ENCODE measurements around the gene COL4A6. TPM values are rescaled to one million over a fixed set of nuclear protein-coding genes. Genes with fewer than 3 reads are reported as not detected.

COL4A6 gene
- total and polyA plus RNA-seq, 2 of the 8 experiments (the other 6 are each of a cell fraction or from before 2014, with no cell fraction given), result 5.9 to 11.8 TPM

- no peak overlapping the region for H2AFZ ChIP-seq (ENCODE audit: low read length)
- H2BK120ac ChIP-seq (replicated peaks; ENCODE audit: low read depth, low read length), result no peak overlapping the region
- no peak overlapping the region for H3K14ac ChIP-seq (ENCODE audit: insufficient read length)
- no peak overlapping the region for H2BK5ac ChIP-seq (ENCODE audit: low read depth, low read length)
- no peak overlapping the region for H3K56ac ChIP-seq (replicated peaks; ENCODE audit: insufficient read length, low read depth, low read length)
- ChIA-PET CTCF (ENCODE audit: partially characterized antibody) (interaction anchor here (1.1 to 1.6 kb wide), 3 partner anchors 9 to 82 kb away, joined by 3 to 4 read pairs (median 3); no protein-coding TSS in a partner anchor), POLR2A (ENCODE audit: partially characterized antibody) (no interaction called here)
- DNase-seq (ENCODE audit: low read depth in 1 of 2, low spot score in 2 of 2), result no peak
- no peak overlapping the region for H2BK12ac ChIP-seq (ENCODE audit: low read depth, low read length)
- no peak overlapping the region for H4K91ac ChIP-seq (replicated peaks; ENCODE audit: insufficient read length, low read length)
- H4K20me1 ChIP-seq (replicated peaks in 1 of 2; ENCODE audit: control insufficient read depth in 1 of 2, insufficient read depth in 2 of 2, low read length in 2 of 2), result no peaks in the 10 kb centered on the region
- no peak overlapping the region for H3K9ac ChIP-seq (replicated peaks in 1 of 4; ENCODE audit: extremely low read depth in 1 of 4, low read depth in 3 of 4, low read length in 3 of 4)
- no peaks in the 10 kb centered on the region for H3K23me2 ChIP-seq (ENCODE audit: low read depth, low read length)
- no peak overlapping the region for H2AK5ac ChIP-seq (ENCODE audit: low read depth, low read length)
- H3K27ac ChIP-seq (ENCODE audit: low read depth, low read length), result no peak overlapping the region
- FAIRE-seq, result no peak
- no peaks in the 10 kb centered on the region for H3K79me1 ChIP-seq (ENCODE audit: low read depth, low read length)
- H2BK20ac ChIP-seq (ENCODE audit: low read length), result no peak overlapping the region
- H3K79me2 ChIP-seq (ENCODE audit: control insufficient read depth in 1 of 2, insufficient read depth in 2 of 2, low read length in 2 of 2), result no peaks in the 10 kb centered on the region
- no peak overlapping the region for H2BK15ac ChIP-seq (ENCODE audit: low read length)
- no peak overlapping the region for H4K8ac ChIP-seq (ENCODE audit: extremely low read depth, insufficient read depth, low read length)
- no peaks in the 10 kb centered on the region for H3K27me3 ChIP-seq (replicated peaks in 1 of 4; ENCODE audit: control insufficient read depth in 3 of 4, extremely low read depth in 1 of 4, insufficient read depth in 3 of 4, low read length in 3 of 4)
- H3K23ac ChIP-seq (ENCODE audit: insufficient read length), result no peak overlapping the region
- H4K5ac ChIP-seq (ENCODE audit: insufficient read length, low read depth, low read length), result no peak overlapping the region
- H3K4me2 ChIP-seq (ENCODE audit: insufficient read depth in 1 of 2, low read depth in 2 of 2, low read length in 2 of 2), result no peak overlapping the region
- H3K36me3 ChIP-seq (ENCODE audit: control insufficient read depth in 2 of 4, insufficient read depth in 4 of 4, low read length in 3 of 4), result no peaks in the 10 kb centered on the region
- no peaks in the 10 kb centered on the region for H3K9me3 ChIP-seq (ENCODE audit: insufficient read depth in 2 of 2, low read depth in 1 of 2, low read length in 1 of 2)
- WGBS, 2 experiments (ENCODE audit: extremely low coverage in 1 of 2, insufficient coverage in 1 of 2, insufficient read length in 1 of 2, insufficient replicate concordance in 2 of 2, low coverage in 1 of 2, low lambda C conversion rate in 2 of 2, missing lambda C conversion rate in 1 of 2), result 82% methylated on average over 2 of the region's 3 CpGs; no CpG with 5 or more reads in 1 of the 2 experiments
- no peaks in the 10 kb centered on the region for H3K4me1 ChIP-seq (replicated peaks in 1 of 4; ENCODE audit: control insufficient read depth in 3 of 4, insufficient read depth in 4 of 4, low read length in 3 of 4)
- H3K4me3 ChIP-seq (ENCODE audit: extremely low read depth in 1 of 4, insufficient read depth in 2 of 4, low read depth in 3 of 4, low read length in 4 of 4), result no peak overlapping the region
- no peak overlapping the region for H3K4ac ChIP-seq (replicated peaks; ENCODE audit: insufficient read length, low read depth, low read length)
- H3K18ac ChIP-seq (ENCODE audit: extremely low read depth, low read length), result no peak overlapping the region
- TF ChIP-seq SIRT6 (IDR thresholded peaks at IDR 0.05; ENCODE audit: low read length) (no peak), POLR2AphosphoS5 (IDR thresholded peaks at IDR 0.05; ENCODE audit: low read depth, low read length) (no peak), TEAD4 (IDR thresholded peaks at IDR 0.05; ENCODE audit: low read depth, low read length) (no peak), BACH1 (IDR thresholded peaks at IDR 0.05; ENCODE audit: low read length) (no peak), TBP (IDR thresholded peaks at IDR 0.05; ENCODE audit: low read depth, low read length) (no peak), TAF1 (IDR thresholded peaks at IDR 0.05; ENCODE audit: low read depth, low read length) (no peak), CBX5 (IDR thresholded peaks at IDR 0.05; ENCODE audit: low read depth, low read length) (no peak), POLR2A (IDR thresholded peaks at IDR 0.05; ENCODE audit: control extremely low read depth in 1 of 2, low read depth in 2 of 2, low read length in 2 of 2) (no peak), SIX5 (IDR thresholded peaks at IDR 0.05; ENCODE audit: low read depth, low read length) (no peak), PHF8 (conservative IDR thresholded peaks at IDR 0.05; ENCODE audit: low read depth, low read length) (no peak), HDAC2 (IDR thresholded peaks at IDR 0.05; ENCODE audit: borderline replicate concordance in 1 of 2, low read depth in 2 of 2, low read length in 2 of 2) (no peak), RAD21 (IDR thresholded peaks at IDR 0.05 in 1 of 2, conservative IDR thresholded peaks at IDR 0.05 in 1 of 2; ENCODE audit: low read depth in 2 of 2, low read length in 2 of 2) (no peak), GTF2F1 (IDR thresholded peaks at IDR 0.05; ENCODE audit: borderline replicate concordance, low read depth, low read length) (no peak), SRF (IDR thresholded peaks at IDR 0.05; ENCODE audit: low read depth, low read length) (no peak), KDM4A (IDR thresholded peaks at IDR 0.05; ENCODE audit: low read depth, low read length, severe bottlenecking) (no peak)
Measured at GRCh38 chrX:108217876-108218275, 220.3 kb downstream of the COL4A6 start.

Measured in H1 (cell line).